IPS DF 6.9 (cell line): Measurements from ENCODE around the gene ZMYND15.

Experiments
- DNase-seq: peaks from one replicate; pipeline ENCODE4 v3.0.0-alpha.2; 2013; ENCODE audit warnings: low read depth, low spot score
- H3K27ac ChIP-seq: one replicate; pipeline ENCODE4 v1.5.1; 2013; ENCODE audit warnings: low read length, control low read depth
- H3K27me3 ChIP-seq: 2 replicates; pipeline ENCODE4 v1.6.1; 2013; ENCODE audit warnings: mild to moderate bottlenecking, low read length; ENCODE audit not compliant: control insufficient read depth, insufficient read depth
- H3K36me3 ChIP-seq: 2 replicates; pipeline ENCODE4 v1.6.1; 2013; ENCODE audit warnings: low read length; ENCODE audit not compliant: control insufficient read depth, insufficient read depth
- H3K4me1 ChIP-seq: 2 replicates; pipeline ENCODE4 v1.6.1; 2013; ENCODE audit warnings: low read length; ENCODE audit not compliant: control insufficient read depth, insufficient read depth
- H3K4me3 ChIP-seq: 2 replicates; pipeline ENCODE4 v1.5.1; 2013; ENCODE audit warnings: mild to moderate bottlenecking, low read length
- H3K9me3 ChIP-seq: 2 replicates; pipeline ENCODE4 v1.6.1; 2013; ENCODE audit warnings: low read length, inconsistent platforms; ENCODE audit not compliant: control insufficient read depth, insufficient read depth
- WGBS: extraction: QIAGEN DNeasy Blood & Tissue Kit; methylation state at CpG from one replicate; pipeline ENCODE4 v1.1.7; 2013; ENCODE audit warnings: mixed read lengths, missing lambda C conversion rate; ENCODE audit not compliant: insufficient read length, insufficient coverage; 5-methylcytosine and 5-hydroxymethylcytosine counted together

ZMYND15 gene

DNA sequence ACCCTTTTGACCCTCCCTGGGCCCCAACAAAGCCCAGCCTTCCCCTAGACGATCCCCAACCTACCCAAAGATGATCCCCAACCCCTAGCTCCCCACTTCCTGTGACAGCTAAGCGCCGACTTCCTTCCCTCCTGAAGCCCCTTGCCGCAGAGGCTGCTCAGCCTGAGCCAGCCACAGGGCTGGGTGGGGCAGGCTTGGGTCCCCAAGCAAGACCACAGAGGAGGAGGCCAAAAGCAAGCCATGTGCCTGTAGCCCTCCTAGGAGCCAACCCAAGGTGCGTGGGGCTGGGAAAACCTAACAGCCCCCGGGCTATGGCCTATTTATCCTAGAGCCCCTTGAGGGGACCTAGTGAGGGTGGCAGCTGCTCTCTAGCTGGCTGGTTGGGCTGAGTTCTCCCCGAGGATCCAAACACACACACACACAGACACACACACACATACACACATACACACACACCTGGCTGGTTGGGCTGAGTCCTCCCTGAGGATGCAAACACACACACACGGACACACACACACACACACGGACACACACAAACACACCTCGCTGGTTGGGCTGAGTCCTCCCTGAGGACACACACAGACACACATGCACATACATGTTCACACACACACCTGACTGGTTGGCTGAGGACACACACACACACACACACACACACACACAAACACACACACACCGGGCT lies 24.4 kb upstream of the ZMYND15 start:
- H3K4me3 ChIP-seq: no peak overlapping the region
- DNase-seq: no peak
- peaks cover 2% of the 10 kb centered on the region; the same call in 1 of the 2 replicates for H3K4me1 ChIP-seq
- H3K36me3 ChIP-seq: peaks cover 13% of the 10 kb centered on the region
- no CpG with 5 or more reads among the region's 11 CpGs for WGBS
- no peaks in the 10 kb centered on the region for H3K9me3 ChIP-seq
- no peak overlapping the region for H3K27ac ChIP-seq
- H3K27me3 ChIP-seq: no peaks in the 10 kb centered on the region

DNA sequence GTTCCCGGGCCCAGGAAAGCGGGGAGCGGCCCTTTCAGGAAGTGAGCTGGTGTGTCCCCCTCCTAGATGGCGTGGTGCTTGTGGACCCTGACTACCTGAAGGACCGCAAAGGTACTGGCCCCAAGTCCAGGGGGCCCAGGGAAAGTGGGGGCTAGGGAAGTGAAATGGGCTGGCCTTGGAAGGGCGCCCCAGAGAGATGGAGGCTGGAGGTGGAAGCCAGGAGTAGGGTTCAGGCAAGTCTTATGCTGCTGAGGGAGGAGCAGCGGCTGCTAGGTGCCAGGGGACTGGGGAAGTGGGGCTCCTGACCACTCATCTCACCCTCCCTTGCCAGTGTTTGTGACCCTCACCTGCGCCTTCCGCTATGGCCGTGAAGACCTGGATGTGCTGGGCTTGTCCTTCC lies 23.6 kb upstream of the ZMYND15 start:
- Histone ChIP-seq H3K27me3 (no peaks in the 10 kb centered on the region), H3K27ac (no peak overlapping the region), H3K4me3 (no peak overlapping the region), H3K36me3 (peaks cover 15% of the 10 kb centered on the region), H3K4me1 (peaks cover 2% of the 10 kb centered on the region; the same call in 1 of the 2 replicates), H3K9me3 (no peaks in the 10 kb centered on the region)
- no CpG with 5 or more reads among the region's 10 CpGs for WGBS
- DNase-seq: no peak

DNA sequence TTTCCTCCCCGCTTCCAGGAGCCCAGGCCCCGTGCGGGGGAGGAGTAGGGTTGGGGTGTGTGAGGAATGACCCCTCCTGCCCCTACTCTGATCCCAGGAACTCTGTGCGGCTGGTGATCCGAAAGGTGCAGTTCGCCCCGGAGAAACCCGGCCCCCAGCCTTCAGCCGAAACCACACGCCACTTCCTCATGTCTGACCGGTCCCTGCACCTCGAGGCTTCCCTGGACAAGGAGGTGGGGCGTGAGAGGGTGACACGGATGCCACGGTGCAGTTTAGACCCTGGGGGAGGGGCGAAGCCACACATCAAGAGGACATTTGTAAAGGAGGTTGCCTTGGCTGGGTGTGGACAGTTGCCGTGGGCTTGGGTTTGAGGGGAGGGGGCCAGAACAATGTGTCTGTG lies 21.8 kb upstream of the ZMYND15 start:
- Histone ChIP-seq H3K27me3 (no peaks in the 10 kb centered on the region), H3K9me3 (no peaks in the 10 kb centered on the region), H3K36me3 (peaks cover 15% of the 10 kb centered on the region), H3K4me3 (no peak overlapping the region), H3K4me1 (no peaks in the 10 kb centered on the region), H3K27ac (no peak overlapping the region)
- no peak for DNase-seq
- no CpG with 5 or more reads among the region's 17 CpGs for WGBS

DNA sequence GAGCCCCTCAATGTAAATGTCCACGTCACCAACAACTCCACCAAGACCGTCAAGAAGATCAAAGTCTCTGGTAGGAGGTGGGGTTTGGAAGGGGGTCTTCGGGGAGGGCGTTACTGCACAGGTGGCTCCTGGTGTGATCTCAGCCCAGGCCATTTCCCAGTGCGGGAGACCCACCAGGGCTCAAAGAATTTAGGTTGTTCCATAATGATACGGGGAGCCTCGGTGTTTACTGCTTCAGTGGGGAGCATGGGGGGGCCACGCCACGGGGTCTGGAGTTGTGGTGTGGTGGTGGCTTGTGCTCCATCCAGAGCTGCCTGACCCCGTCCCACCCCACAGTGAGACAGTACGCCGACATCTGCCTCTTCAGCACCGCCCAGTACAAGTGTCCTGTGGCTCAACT lies 21.4 kb upstream of the ZMYND15 start:
- Histone ChIP-seq H3K27ac (no peak overlapping the region), H3K4me1 (no peaks in the 10 kb centered on the region), H3K36me3 (peaks cover 15% of the 10 kb centered on the region), H3K27me3 (no peaks in the 10 kb centered on the region), H3K4me3 (no peak overlapping the region), H3K9me3 (no peaks in the 10 kb centered on the region)
- no CpG with 5 or more reads among the region's 13 CpGs for WGBS
- DNase-seq: no peak

DNA sequence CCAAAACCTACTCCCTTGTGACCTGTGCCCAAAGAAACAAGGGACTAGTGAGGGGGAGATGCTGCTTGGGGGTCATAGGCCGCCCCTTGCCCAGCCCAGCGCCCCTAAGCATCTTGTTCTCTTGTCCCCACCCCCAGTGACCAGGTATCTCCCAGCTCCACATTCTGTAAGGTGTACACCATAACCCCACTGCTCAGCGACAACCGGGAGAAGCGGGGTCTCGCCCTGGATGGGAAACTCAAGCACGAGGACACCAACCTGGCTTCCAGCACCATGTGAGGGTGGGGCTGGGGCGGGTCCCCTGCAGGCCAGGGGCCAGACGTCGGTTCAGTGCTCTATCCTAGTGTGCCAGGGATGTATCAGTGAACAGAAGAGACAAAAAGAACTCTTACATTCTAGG lies 20.5 kb upstream of the ZMYND15 start:
- H3K27me3 ChIP-seq: no peaks in the 10 kb centered on the region
- WGBS: no CpG with 5 or more reads among the region's 10 CpGs
- no peaks in the 10 kb centered on the region for H3K9me3 ChIP-seq
- DNase-seq: no peak
- H3K27ac ChIP-seq: no peak overlapping the region
- H3K36me3 ChIP-seq: peaks cover 15% of the 10 kb centered on the region
- H3K4me1 ChIP-seq: no peaks in the 10 kb centered on the region
- H3K4me3 ChIP-seq: no peak overlapping the region

DNA sequence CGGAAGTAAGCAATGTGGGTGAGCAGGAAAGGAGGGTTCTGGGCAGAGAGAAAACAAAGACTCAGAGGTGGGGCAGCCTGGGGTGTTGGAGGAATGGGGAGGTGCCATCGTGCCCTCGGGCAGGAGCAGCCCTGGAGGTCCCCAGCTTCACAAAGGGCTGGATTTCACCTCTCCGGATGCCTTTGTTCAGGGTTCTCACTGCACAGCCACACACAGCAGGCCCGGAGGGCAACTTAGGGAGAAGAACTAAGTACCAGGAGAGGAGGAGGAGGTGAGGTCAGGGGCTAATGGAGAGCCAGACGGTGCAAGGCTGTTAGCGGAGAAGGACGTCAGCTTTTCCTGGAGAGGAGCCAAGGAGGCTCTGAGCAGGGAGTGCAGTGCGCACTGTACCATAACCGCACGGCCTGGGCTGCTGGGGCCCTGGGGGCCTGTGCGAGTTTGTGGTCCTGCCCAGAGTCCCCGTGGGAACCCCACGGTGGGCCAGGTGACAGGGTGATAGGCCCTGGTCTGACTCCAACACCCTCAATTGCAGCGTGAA lies 19.9 kb upstream of the ZMYND15 start:
- H3K4me3 ChIP-seq: no peak overlapping the region
- peaks cover 15% of the 10 kb centered on the region for H3K36me3 ChIP-seq
- no peaks in the 10 kb centered on the region for H3K9me3 ChIP-seq
- H3K27ac ChIP-seq: no peak overlapping the region
- H3K4me1 ChIP-seq: no peaks in the 10 kb centered on the region
- no peaks in the 10 kb centered on the region for H3K27me3 ChIP-seq
- no CpG with 5 or more reads among the region's 15 CpGs for WGBS
- no peak for DNase-seq

DNA sequence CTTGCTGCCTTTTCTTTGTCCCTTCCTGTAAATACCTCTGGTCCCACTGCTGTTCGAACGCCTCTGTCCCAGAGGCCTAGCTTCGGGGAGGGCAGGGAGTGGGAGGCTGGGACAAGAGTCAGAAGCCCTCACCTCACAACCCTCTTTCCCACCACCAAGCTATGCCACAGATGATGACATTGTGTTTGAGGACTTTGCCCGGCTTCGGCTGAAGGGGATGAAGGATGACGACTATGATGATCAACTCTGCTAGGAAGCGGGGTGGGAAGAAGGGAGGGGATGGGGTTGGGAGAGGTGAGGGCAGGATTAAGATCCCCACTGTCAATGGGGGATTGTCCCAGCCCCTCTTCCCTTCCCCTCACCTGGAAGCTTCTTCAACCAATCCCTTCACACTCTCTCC lies 18.8 kb upstream of the ZMYND15 start:
- no peak for DNase-seq
- H3K36me3 ChIP-seq: peaks cover 15% of the 10 kb centered on the region
- no peaks in the 10 kb centered on the region for H3K4me1 ChIP-seq
- no peaks in the 10 kb centered on the region for H3K9me3 ChIP-seq
- H3K27me3 ChIP-seq: no peaks in the 10 kb centered on the region
- no CpG with 5 or more reads among the region's 7 CpGs for WGBS
- no peak overlapping the region for H3K4me3 ChIP-seq
- no peak overlapping the region for H3K27ac ChIP-seq

DNA sequence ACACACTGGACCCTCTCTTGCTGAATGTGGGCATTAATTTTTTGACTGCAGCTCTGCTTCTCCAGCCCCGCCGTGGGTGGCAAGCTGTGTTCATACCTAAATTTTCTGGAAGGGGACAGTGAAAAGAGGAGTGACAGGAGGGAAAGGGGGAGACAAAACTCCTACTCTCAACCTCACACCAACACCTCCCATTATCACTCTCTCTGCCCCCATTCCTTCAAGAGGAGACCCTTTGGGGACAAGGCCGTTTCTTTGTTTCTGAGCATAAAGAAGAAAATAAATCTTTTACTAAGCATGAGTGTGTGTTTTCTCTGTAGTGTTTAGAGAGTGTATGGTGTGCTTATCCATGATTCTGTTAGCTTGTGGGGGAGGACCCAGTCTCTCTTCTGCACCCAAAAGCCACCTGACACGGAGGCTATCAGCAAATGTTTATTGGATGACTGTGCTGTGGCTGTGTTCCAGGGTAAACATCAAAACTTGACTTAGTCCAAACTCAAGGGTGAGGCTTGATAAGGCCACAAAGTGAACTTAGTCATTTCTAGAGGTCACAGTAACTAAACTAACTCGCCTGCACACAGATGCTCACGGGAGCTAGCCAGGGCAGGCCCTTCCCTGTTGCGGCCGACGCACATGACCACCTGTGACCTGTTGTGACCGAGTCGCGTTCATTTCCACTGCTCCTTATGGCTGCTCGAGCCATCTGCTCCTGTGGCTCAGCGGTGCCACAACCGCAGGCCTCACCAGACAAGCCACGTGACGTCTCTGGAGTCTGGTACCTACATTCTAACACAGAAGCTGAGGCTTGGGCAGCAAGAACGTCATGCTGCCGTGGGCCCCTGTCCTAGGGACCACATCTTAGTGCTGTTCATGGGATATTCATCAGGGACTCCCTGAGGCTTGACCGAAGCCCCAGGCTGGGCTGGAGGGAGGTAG lies 18.2 kb upstream of the ZMYND15 start:
- no CpG with 5 or more reads among the region's 20 CpGs for WGBS
- Histone ChIP-seq H3K27ac (no peak overlapping the region), H3K27me3 (no peaks in the 10 kb centered on the region), H3K4me1 (no peaks in the 10 kb centered on the region), H3K4me3 (no peak overlapping the region), H3K36me3 (peaks cover 15% of the 10 kb centered on the region), H3K9me3 (no peaks in the 10 kb centered on the region)
- no peak for DNase-seq

DNA sequence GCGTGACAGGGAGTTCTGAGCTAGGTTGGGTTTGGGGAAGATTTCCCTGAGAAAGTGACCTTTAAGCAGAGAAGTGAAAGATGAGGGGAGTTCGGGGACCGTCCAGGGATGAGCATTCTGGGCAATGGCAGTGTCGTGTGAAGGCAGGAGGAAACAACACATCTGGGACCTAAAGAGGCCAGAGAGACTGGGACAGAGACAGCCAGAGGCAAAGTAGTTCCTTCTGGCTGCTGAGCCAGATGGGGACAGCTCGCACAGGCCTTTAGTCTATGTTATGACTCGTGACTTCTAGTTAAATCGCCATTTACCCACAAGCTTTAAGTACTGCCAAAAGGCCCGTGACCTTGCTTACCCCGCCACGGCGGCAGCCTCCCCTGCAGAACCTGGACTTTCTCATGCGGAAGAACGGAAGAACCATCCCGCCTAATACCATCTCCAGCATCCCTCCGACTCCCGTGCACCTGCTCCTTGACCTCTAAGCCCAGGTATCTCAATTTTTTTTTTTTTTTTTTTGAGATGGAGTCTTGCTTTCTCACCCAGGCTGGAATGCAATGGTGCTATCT lies 16.9 kb upstream of the ZMYND15 start:
- no peak overlapping the region for H3K4me3 ChIP-seq
- no peaks in the 10 kb centered on the region for H3K27me3 ChIP-seq
- no peak overlapping the region for H3K27ac ChIP-seq
- peaks cover 8% of the 10 kb centered on the region for H3K36me3 ChIP-seq
- no peak for DNase-seq
- no CpG with 5 or more reads among the region's 16 CpGs for WGBS
- no peaks in the 10 kb centered on the region for H3K4me1 ChIP-seq
- H3K9me3 ChIP-seq: no peaks in the 10 kb centered on the region

DNA sequence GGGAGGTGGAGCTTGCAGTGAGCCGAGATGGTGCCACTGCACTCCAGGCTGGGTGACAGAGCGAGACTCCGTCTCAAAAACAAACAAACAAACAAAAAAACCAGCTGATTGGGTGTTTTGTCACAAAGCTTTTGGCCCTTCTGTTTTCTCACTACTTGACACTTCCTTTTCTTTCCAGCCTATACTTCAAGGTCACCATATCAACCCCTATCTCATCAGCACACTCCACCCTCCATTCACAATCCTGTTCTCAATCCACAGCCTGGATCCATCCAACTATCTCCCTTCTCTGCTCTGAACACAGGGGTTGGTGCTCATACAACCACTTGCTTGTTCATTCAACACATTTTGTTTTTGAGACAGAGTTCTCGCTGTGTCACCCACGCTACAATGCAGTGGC lies 15.0 kb upstream of the ZMYND15 start:
- no CpG with 5 or more reads among the region's 5 CpGs for WGBS
- DNase-seq: no peak
- Histone ChIP-seq H3K27me3 (no peaks in the 10 kb centered on the region), H3K4me3 (no peak overlapping the region), H3K36me3 (peaks cover 5% of the 10 kb centered on the region; the same call in 1 of the 2 replicates), H3K9me3 (no peaks in the 10 kb centered on the region), H3K4me1 (no peaks in the 10 kb centered on the region), H3K27ac (no peak overlapping the region)
